ENCODE results near the gene CADM1.

DNA sequence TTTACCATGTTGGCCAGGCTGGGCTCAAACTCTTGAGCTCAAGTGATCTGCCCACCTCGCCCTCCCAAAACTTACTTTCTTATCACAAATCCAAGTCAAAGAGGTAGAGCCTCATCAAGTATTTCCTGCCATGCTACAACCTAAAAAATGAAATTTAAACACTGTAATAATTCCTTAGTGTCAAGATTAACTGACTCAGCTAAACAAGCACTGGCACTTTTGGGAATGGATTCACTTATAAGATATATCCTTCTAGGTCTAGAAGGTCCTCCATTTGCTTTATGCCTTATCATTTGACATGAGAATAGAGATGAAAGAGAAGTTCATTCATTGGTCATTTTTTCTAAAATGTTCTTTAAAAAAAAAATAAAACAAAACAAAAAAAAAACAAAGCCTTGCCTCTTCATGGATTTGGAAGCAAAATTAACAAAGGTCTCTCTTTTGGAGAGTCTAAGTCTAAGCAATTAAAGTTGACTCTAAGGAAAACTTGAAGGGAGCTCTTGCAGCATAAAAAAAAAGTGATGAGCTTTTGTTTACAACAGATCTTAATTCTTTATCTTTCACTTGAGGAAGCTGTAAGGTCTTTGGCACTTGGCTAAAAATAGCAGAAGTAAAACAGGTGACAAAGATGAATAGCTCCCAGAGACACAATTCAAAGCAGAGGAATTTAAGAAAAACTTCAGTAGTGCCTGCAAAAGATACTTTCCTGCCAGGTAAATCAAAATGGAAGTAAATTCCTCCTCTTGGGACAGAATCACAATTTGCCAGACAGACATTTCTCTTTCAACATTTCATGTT, 50.3 kb downstream of the CADM1 start:
- TF ChIP-seq POLR2A (IDR thresholded peaks at IDR 0.05), result no peak
- TF ChIP-seq, protein P1, sequence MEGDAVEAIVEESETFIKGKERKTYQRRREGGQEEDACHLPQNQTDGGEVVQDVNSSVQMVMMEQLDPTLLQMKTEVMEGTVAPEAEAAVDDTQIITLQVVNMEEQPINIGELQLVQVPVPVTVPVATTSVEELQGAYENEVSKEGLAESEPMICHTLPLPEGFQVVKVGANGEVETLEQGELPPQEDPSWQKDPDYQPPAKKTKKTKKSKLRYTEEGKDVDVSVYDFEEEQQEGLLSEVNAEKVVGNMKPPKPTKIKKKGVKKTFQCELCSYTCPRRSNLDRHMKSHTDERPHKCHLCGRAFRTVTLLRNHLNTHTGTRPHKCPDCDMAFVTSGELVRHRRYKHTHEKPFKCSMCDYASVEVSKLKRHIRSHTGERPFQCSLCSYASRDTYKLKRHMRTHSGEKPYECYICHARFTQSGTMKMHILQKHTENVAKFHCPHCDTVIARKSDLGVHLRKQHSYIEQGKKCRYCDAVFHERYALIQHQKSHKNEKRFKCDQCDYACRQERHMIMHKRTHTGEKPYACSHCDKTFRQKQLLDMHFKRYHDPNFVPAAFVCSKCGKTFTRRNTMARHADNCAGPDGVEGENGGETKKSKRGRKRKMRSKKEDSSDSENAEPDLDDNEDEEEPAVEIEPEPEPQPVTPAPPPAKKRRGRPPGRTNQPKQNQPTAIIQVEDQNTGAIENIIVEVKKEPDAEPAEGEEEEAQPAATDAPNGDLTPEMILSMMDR (IDR thresholded peaks at IDR 0.05), result no peak
